A673 (cell line): ENCODE data around the gene RGMA. TPM values are rescaled to one million over a fixed set of nuclear protein-coding genes. Genes with fewer than 3 reads are reported as not detected.

ENCODE experiments used
- BruUV-seq: library from RNA; stranded (reverse); fragments of 400-500 nt; replicated peaks from 2 replicates; lab custom pipeline; 2021; lab: Mats Ljungman, UMichigan
- CTCF ChIA-PET: fragments of 300-600 bp; sonication (Branson Sonifier 250); formaldehyde crosslinking; loops from one replicate; lab custom pipeline; 2022; ENCODE audit warnings: antibody characterized with exemption; lab: Charles Lee
- POLR2A ChIA-PET: fragments of 300-600 bp; sonication (Branson Sonifier 250); formaldehyde crosslinking; loops from one replicate; lab custom pipeline; 2022; ENCODE audit warnings: antibody characterized with exemption; ENCODE audit not compliant: low non-redundant PET; lab: Charles Lee
- DNase-seq: peaks from one replicate; pipeline ENCODE4 v3.0.0-alpha.2; 2015; ENCODE audit warnings: low spot score
- H3K27ac ChIP-seq: fragments of 200-600 bp; sonication (generic); 2 replicates; pipeline ENCODE4 v1.5.1; 2016; ENCODE audit warnings: mixed run types, low read depth, mild to moderate bottlenecking, mixed read lengths, antibody characterized with exemption, low read length; ENCODE audit not compliant: poor library complexity, severe bottlenecking
- H3K27me3 ChIP-seq: fragments of 200-600 bp; sonication (generic); replicated peaks from 2 replicates; pipeline ENCODE4 v1.6.1; 2017; ENCODE audit warnings: mixed run types, low read depth, mild to moderate bottlenecking, mixed read lengths, antibody characterized with exemption, low read length; ENCODE audit not compliant: insufficient read depth, poor library complexity
- H3K36me3 ChIP-seq: fragments of 200-600 bp; sonication (generic); 2 replicates; pipeline ENCODE4 v1.6.1; 2016; ENCODE audit warnings: mixed run types, mild to moderate bottlenecking, mixed read lengths, antibody characterized with exemption, low read length; ENCODE audit not compliant: insufficient read depth, poor library complexity, severe bottlenecking
- H3K4me1 ChIP-seq: fragments of 200-600 bp; sonication (generic); 2 replicates; pipeline ENCODE4 v1.6.1; 2017; ENCODE audit warnings: mixed run types, mild to moderate bottlenecking, mixed read lengths, antibody characterized with exemption, low read length; ENCODE audit not compliant: insufficient read depth, poor library complexity, severe bottlenecking
- H3K4me3 ChIP-seq: fragments of 200-600 bp; sonication (generic); 2 replicates; pipeline ENCODE4 v1.5.1; 2016; ENCODE audit warnings: low read depth, mixed run types, mild to moderate bottlenecking, mixed read lengths, low read length; ENCODE audit not compliant: poor library complexity, severe bottlenecking
- H3K9me3 ChIP-seq: fragments of 200-600 bp; sonication (generic); 2 replicates; pipeline ENCODE4 v1.6.1; 2016; ENCODE audit warnings: mixed run types, low read depth, mild to moderate bottlenecking, mixed read lengths, antibody characterized with exemption, low read length; ENCODE audit not compliant: poor library complexity, severe bottlenecking
- CTCF ChIP-seq: fragments of 300-800, 200-600 bp; sonication (generic); conservative IDR thresholded peaks from 2 replicates; pipeline ENCODE4 v1.5.1; 2017; ENCODE audit warnings: low read depth, mild to moderate bottlenecking, antibody characterized with exemption, low read length, moderate library complexity, mixed read lengths
- EZH2 ChIP-seq: fragments of 200-600 bp; sonication (generic); IDR thresholded peaks from 2 replicates; pipeline ENCODE4 v1.6.1; 2017; ENCODE audit warnings: borderline replicate concordance, low read depth, mild to moderate bottlenecking, mixed read lengths, antibody characterized with exemption, low read length; ENCODE audit not compliant: poor library complexity, severe bottlenecking
- intact Hi-C: fragments of 100-400 bp; cut with micrococcal nuclease; formaldehyde crosslinking; loops from one replicate; pipeline ENCODE4 v1.10.0; 2022; ENCODE audit not compliant: unreplicated experiment
- total RNA-seq: library from RNA; stranded (reverse); gene quantifications from 2 replicates; pipeline ENCODE4 v1.2.3, GENCODE V29; 2021

RGMA gene
- total RNA-seq, 1 experiment from 2014 or later: 5.0 TPM

- TF ChIP-seq EZH2 (no peak), CTCF (no peak)
- no TSS peak for BruUV-seq
- intact Hi-C loops: no loop called here
- no peaks in the 10 kb centered on the region for H3K36me3 ChIP-seq
- no peak overlapping the region for H3K4me3 ChIP-seq
- POLR2A ChIA-PET: no interaction called here
- H3K27ac ChIP-seq: no peak overlapping the region
- H3K9me3 ChIP-seq: no peaks in the 10 kb centered on the region
- no peaks in the 10 kb centered on the region for H3K27me3 ChIP-seq
- CTCF ChIA-PET: no interaction called here
- DNase-seq: no peak
- H3K4me1 ChIP-seq: no peaks in the 10 kb centered on the region
These were observed 33.8 kb downstream of the RGMA start for GRCh38 chr15:93055211-93055610.

- H3K27ac ChIP-seq: no peak overlapping the region
- TF ChIP-seq CTCF (peak; percentile 38), EZH2 (no peak)
- no peak overlapping the region for H3K4me3 ChIP-seq
- ChIA-PET CTCF (no interaction called here), POLR2A (no interaction called here)
- no peak for DNase-seq
- H3K9me3 ChIP-seq: no peaks in the 10 kb centered on the region
- no peaks in the 10 kb centered on the region for H3K27me3 ChIP-seq
- no peaks in the 10 kb centered on the region for H3K36me3 ChIP-seq
- no TSS peak for BruUV-seq
- intact Hi-C loops: no loop called here
- peaks cover 4% of the 10 kb centered on the region for H3K4me1 ChIP-seq
These were observed 36.7 kb downstream of the RGMA start for GRCh38 chr15:93052090-93052879.

GRCh38 chr15:93051236-93052089, 37.5 kb downstream of the RGMA start:
- Histone ChIP-seq H3K27me3 (no peaks in the 10 kb centered on the region), H3K36me3 (no peaks in the 10 kb centered on the region), H3K4me1 (peaks cover 4% of the 10 kb centered on the region), H3K4me3 (no peak overlapping the region), H3K27ac (no peak overlapping the region), H3K9me3 (peaks cover under 1% of the 10 kb centered on the region)
- no peak for TF ChIP-seq CTCF
- TF ChIP-seq EZH2: no peak
- no peak for DNase-seq
- ChIA-PET CTCF (no interaction called here), POLR2A (no interaction called here)
- intact Hi-C loops: no loop called here
- BruUV-seq: no TSS peak
